Erythroblast (primary cell): ENCODE data around the gene CSTPP1.

Experiments
- GATA1 ChIP-seq: IDR thresholded peaks from 2 replicates; pipeline ENCODE4 v1.6.1; 2011; ENCODE audit warnings: low read depth, mild to moderate bottlenecking, control low read depth, low read length, moderate library complexity
- POLR2A ChIP-seq: IDR thresholded peaks from 2 replicates; pipeline ENCODE4 v1.6.1; 2011; ENCODE audit warnings: mild to moderate bottlenecking, low read length

GRCh38 chr11:46952553-46952952 lies 16.0 kb downstream of the CSTPP1 start:
- TF ChIP-seq POLR2A (no peak), GATA1 (no peak)
